ENCODE data around the gene ARHGAP26.

Gene ARHGAP26

GRCh38 chr5:143239882-143240518 is 469.8 kb downstream of the ARHGAP26 start:
- no peak for DNase-seq

DNA sequence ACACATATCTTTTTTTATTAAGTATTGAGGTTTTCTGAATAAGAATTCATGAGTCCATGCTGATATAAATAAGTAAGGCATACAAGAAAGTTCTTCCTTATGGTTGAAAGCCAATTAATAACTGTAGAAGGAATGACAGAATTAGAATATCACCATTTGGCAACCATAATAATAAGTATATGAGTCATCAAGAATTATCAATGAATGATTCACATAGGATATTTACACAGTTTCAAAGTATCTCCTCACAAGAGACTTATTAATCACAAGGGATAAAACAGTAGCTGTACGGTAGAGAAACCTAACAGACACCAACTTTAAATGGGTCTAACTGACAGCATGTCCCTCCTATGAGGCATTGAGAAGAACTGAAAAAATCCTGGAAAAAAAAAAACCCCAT is 471.7 kb downstream of the ARHGAP26 start:
- no peak for DNase-seq

DNA sequence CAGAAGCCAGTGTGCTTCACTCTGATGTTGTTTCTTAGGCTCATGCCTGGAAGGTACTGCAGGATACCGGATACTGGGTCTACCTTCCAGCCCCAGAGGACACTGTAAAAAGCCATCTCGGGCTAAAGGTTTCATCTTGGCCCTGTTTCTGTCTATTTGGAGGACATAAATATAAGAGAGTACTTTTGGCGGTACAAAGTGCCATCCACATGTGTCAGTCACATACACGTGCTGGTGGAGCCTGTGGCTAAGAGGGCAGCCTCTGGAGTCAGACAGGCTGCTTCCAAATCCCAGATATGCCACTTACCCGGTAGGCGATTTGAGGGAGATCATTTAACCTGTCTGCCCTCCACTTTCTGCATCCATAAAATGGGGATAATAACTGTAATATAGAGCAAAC is 472.9 kb downstream of the ARHGAP26 start:
- no peak for DNase-seq

- no peak for DNase-seq
These were observed 474.0 kb downstream of the ARHGAP26 start for GRCh38 chr5:143244000-143244736.

DNA sequence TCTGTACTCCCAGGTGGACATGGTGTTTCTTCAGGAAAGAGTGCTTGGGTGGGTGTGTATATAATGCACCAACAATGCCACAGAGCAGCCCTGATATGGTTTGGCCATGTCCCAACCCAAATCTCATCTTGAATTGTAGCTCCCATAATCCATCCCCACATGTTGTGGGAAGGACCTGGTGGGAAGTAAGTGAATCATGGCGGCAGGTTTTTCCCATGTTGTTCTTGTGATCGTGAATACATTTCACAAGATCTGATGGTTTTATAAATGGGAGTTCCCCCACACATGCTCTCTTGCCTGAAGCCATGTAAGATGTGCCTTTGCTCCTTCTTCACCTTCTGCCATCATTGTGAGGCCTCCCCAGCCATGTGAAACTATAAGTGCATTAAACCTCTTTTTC is 474.8 kb downstream of the ARHGAP26 start:
- no peak for DNase-seq

DNA sequence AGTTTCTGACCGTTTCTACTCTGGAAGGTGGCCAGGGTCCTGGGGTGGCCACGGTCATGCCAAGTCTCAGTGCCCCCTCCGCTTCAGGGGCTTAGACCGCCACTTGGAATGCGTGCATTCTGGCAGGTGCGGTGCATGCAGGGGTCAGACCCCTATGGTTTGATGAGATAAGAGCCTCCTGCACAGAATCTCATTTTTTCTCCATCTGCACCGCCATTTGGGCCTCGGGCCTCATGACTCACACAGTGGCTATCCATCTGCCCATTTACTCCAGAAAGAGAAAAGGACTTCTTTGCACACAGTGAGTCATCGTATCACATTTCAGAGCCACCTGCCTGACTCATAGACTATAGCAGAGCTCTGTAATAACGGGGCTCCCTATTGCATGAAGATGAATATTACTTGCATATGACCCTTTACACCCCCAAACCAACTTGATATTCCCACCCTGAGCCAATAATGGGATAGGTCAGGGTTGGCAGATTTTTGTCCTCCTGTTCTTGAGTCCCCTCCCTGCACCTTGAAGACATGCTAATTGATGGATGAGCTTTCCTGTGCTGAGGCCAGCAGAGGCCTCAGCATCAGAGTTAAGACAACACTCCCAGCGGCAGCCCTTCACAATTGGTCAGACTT is 475.9 kb downstream of the ARHGAP26 start:
- no peak for DNase-seq

DNA sequence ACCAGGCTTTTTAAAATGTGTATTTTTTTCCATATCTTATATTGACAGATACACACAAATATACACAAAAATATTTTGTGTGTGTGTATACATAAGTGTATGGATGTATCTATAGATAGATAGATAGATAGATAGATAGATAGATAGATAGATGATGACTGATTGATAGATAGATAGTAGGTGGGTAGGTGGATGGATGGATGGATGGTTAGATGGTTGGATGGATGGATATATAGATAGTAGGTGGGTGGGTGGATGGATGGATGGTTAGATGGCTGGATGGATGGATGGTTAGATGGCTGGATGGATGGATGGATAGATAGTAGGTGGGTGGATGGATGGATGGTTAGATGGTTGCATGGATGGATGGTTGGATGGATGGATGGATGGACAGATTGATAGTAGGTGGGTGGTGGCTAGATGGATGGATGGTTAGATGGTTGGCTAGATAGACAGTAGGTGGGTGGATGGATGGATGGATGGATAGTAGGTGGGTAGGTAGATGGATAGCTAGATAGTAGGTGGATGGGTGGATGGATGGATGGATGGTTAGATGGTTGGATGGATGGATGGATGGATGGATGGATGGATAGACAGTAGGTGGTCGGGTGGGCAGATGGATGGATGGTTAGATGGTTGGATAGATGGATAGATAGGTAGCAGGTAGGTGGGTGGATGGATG is 477.1 kb downstream of the ARHGAP26 start:
- no peak for DNase-seq

- DNase-seq: no peak
These were observed 478.2 kb downstream of the ARHGAP26 start for GRCh38 chr5:143248391-143248790.

GRCh38 chr5:143248822-143249579 is 478.8 kb downstream of the ARHGAP26 start:
- no peak for DNase-seq

DNA sequence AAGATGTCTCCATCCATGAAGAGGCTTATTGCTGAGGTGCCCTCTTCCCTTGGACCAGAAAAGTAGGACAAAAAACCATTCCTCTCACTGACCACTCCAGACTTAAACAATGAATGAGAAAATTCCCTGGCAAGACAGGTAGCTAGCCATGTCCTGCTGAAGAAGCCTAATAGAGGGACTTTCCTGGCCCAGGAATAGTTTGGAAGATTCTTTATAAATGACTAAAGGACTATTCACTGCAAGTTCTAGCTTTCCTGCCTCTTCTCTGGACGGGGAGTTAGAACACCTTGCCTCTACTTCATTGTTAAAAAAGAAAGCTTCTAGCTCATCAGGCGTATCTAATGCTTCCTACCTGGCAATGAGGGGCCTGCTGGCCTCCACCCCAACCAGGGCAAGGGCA is 479.7 kb downstream of the ARHGAP26 start:
- no peak for DNase-seq

DNA sequence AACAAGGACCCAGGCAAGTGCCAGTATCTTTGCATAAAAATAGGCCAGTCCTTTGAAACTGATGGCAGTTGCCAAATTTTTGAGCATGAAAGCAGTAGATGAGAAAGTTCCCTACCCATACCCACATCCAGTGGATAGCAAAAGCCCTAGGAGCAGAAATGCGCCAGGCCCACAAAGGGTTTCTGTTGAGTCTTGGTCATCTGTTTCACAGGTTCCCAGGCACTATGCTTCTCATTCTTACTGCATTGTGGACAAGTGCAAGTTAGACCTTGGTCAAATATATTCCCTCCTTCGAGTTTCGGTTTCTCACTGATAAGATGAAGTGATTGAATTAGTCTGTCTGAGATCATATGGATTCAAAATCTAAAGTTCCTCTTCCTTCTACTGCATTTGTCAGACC is 481.0 kb downstream of the ARHGAP26 start:
- DNase-seq: no peak

DNA sequence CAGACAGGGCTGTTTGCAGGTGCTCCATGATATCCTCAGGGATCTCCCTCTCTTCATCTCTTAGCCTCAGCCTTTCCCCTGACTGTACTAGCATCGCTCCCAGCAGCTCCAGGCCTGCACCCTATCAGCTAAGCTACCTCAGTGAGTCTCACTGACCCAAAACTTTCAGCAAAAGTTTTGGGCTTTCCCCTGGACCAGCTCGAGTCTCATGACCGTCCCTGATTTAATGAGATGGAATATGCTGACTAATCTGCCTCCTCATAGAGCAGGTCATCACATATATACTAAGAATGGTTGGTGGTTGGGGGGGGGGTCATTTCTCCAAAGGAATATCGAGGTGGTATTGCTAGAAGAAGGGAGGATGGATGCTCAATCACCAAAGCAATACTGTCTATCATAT is 481.8 kb downstream of the ARHGAP26 start:
- no peak for DNase-seq

- DNase-seq: no peak
These were observed 484.6 kb downstream of the ARHGAP26 start for GRCh38 chr5:143254819-143255218.

GRCh38 chr5:143258559-143259253 is 488.5 kb downstream of the ARHGAP26 start:
- DNase-seq: no peak

GRCh38 chr5:143259254-143259605 is 489.1 kb downstream of the ARHGAP26 start:
- DNase-seq: no peak

DNA sequence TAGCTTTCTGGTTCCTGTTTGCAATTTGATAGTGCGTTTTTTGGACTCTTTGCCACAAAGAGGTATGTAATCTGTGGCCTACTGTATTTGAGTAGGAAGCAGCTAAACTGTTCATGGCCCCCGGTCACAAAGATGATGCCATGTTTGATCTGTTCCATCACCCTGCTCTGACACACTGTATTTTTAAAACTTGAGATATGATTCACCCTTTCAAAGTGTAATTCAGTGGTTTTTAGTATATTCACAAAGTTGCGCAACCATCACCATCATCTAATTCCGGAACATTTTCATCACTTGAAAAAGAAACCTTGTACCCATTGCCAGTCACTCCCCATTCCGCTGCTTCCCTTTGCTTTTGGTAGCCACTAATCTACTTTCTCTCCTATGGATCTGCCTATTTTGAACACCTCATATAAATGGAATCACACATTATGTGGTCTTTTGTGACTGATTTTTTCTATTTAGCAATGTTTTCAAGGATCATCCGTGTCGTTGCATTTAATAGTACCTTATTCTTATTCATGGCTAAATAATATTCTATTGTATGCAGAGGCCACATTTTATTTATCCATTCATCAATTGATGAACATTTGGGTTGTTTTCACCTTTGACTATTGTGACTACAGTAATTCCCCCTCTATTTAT is 491.7 kb downstream of the ARHGAP26 start:
- no peak for DNase-seq

DNA sequence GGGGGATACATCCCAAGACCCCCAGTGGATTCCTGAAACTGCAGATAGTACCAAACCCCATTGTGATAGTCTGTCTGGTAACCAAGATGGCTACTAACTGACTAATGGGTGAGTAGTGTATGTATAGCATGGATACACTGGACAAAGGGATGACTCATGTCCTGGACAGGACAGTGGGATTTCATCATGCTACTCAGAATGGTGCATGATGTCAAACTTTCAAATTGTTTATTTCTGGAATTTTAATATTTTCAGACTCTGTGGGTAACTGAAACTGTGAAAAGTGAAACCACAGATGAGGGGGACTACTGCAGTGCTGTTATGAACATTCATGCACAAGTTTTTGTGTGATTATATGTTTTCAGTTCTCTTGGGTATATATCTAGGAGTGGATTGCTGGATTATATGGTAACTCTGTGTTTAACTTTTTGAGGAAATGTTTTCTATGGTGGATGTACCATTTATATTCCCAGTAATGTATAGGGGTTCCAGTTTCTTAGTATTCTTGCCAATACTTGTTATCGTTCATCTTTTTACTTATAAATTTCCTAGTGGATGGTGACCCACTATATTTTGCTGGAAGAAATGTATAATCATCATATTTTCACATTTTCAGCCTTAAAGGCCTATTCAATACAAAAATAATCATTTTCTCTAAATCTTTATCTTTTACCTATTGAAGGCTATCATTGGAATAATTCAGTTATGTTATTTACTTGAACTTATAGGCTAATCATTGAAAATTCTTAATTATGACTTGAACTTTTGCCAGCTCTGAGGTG is 492.4 kb downstream of the ARHGAP26 start:
- no peak for DNase-seq

DNA sequence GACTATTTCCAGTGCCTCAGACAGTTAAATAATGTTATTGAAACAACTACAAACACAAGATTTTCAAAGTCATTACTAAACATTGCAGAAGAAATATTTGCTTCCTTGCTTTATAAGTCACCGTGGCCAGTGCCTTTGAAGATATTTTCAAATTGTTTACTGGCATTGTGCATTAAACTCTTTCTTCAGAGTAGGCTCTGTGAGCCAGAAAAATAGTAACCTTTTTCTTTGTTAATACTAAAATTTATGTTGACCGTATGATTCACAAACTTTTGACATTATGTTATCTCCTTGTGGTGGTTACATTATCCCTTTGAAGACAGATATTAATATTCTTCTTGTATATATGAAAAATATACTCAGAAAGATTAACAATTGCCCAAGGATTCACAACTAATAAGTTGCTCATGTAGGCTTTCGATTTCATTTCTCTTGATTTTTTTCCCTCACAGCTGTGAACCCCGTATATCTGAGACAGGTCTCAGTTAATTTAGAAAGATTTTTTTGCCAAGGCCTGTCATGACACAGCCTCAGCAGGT is 493.2 kb downstream of the ARHGAP26 start:
- DNase-seq: no peak

GRCh38 chr5:143265995-143266394 is 495.8 kb downstream of the ARHGAP26 start:
- DNase-seq: no peak

- no peak for DNase-seq
These were observed 497.0 kb downstream of the ARHGAP26 start for GRCh38 chr5:143267186-143267585.

- no peak for DNase-seq
These were observed 498.2 kb downstream of the ARHGAP26 start for GRCh38 chr5:143268388-143268787.

Measured in SIG-M5 (cell line).